Activated B cell treated with CpG ODN at 0.5 μM for 24 hours (primary cell): ENCODE results near the gene FGF2. TPM values are rescaled to one million over a fixed set of nuclear protein-coding genes. Genes with fewer than 3 reads are reported as not detected.

ENCODE experiments used
- ATAC-seq: fragments of 200-7000 bp; cut with Tn5 transposase; one replicate; pipeline ENCODE4 v1.10.0; 2021; ENCODE audit warnings: low read depth, mild to moderate bottlenecking, moderate library complexity
- CTCF ChIA-PET: fragments of 350-600 bp; sonication (Branson Sonifier 250); formaldehyde crosslinking; loops from one replicate; lab custom pipeline; 2021; ENCODE audit warnings: antibody characterized with exemption; lab: Charles Lee
- POLR2A ChIA-PET: fragments of 350-600 bp; sonication (Branson Sonifier 250); formaldehyde crosslinking; loops from one replicate; lab custom pipeline; 2021; ENCODE audit warnings: antibody characterized with exemption; lab: Charles Lee
- DNase-seq: peaks from one replicate; pipeline ENCODE4 v3.0.0; 2022
- H3K27ac Mint-ChIP-seq: one replicate; pipeline ENCODE4 v1.8.0; 2020; ENCODE audit warnings: mixed read lengths
- H3K27me3 Mint-ChIP-seq: one replicate; pipeline ENCODE4 v1.8.0; 2021; ENCODE audit warnings: mixed read lengths
- H3K36me3 Mint-ChIP-seq: one replicate; pipeline ENCODE4 v1.8.0; 2021; ENCODE audit warnings: low read depth, mixed read lengths
- H3K4me1 Mint-ChIP-seq: one replicate; pipeline ENCODE4 v1.8.0; 2021; ENCODE audit warnings: mixed read lengths
- H3K4me3 Mint-ChIP-seq: one replicate; pipeline ENCODE4 v1.8.0; 2020; ENCODE audit warnings: mild to moderate bottlenecking, mixed read lengths
- H3K9me3 Mint-ChIP-seq: one replicate; pipeline ENCODE4 v1.8.0; 2020; ENCODE audit warnings: mixed read lengths
- intact Hi-C: fragments of 100-400 bp; cut with micrococcal nuclease; formaldehyde crosslinking; loops from one replicate; pipeline ENCODE4 v1.15.1; 2024
- total RNA-seq: library from RNA; stranded (reverse); gene quantifications from 2 replicates; pipeline ENCODE4 v1.2.3, GENCODE V29; 2022
- TF ChIP-seq, protein P1 (sequence below): fragments of 200-600 bp; IDR thresholded peaks from one replicate; pipeline ENCODE4 v1.8.0; 2022; ENCODE audit warnings: antibody characterized with exemption, mild to moderate bottlenecking

The FGF2 gene
- total RNA-seq, 1 donor from 2014 or later = 0.29 TPM

DNA sequence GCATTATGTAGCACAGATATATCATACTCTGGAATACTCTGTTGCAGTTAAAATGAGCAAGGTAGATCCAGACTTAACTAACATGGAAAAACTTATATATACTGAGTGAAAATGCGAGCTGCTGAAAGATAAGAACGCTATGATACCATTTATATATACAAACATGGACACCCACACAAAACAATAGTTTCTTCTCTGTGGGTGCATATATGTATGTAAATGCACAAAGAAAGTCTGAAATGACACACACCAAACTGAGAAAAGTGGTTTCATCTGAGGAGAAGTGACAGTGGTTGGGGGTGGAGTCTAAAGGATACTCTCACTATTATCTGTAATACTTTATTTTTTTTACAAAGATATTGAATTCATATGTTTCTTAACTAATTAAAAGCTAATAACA, 12.2 kb upstream of the FGF2 start:
- no peak overlapping the region for H3K27ac Mint-ChIP-seq
- CTCF ChIA-PET = no interaction called here
- no peaks in the 10 kb centered on the region for H3K9me3 Mint-ChIP-seq
- ATAC-seq (no peak), DNase-seq (no peak)
- H3K36me3 Mint-ChIP-seq = no peaks in the 10 kb centered on the region
- TF ChIP-seq, protein P1, sequence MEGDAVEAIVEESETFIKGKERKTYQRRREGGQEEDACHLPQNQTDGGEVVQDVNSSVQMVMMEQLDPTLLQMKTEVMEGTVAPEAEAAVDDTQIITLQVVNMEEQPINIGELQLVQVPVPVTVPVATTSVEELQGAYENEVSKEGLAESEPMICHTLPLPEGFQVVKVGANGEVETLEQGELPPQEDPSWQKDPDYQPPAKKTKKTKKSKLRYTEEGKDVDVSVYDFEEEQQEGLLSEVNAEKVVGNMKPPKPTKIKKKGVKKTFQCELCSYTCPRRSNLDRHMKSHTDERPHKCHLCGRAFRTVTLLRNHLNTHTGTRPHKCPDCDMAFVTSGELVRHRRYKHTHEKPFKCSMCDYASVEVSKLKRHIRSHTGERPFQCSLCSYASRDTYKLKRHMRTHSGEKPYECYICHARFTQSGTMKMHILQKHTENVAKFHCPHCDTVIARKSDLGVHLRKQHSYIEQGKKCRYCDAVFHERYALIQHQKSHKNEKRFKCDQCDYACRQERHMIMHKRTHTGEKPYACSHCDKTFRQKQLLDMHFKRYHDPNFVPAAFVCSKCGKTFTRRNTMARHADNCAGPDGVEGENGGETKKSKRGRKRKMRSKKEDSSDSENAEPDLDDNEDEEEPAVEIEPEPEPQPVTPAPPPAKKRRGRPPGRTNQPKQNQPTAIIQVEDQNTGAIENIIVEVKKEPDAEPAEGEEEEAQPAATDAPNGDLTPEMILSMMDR = no peak
- intact Hi-C loops = no loop called here
- POLR2A ChIA-PET = no interaction called here
- H3K27me3 Mint-ChIP-seq = peaks cover 15% of the 10 kb centered on the region
- H3K4me3 Mint-ChIP-seq = no peak overlapping the region
- no peaks in the 10 kb centered on the region for H3K4me1 Mint-ChIP-seq

GRCh38 chr4:122815248-122815647, 11.4 kb upstream of the FGF2 start:
- no peak overlapping the region for H3K4me3 Mint-ChIP-seq
- TF ChIP-seq, protein P1 = no peak
- no peaks in the 10 kb centered on the region for H3K4me1 Mint-ChIP-seq
- no peak overlapping the region for H3K27ac Mint-ChIP-seq
- ChIA-PET POLR2A (no interaction called here), CTCF (no interaction called here)
- DNase-seq = no peak
- H3K27me3 Mint-ChIP-seq = peaks cover 22% of the 10 kb centered on the region
- no peak for ATAC-seq
- H3K9me3 Mint-ChIP-seq = no peaks in the 10 kb centered on the region
- intact Hi-C loops = no loop called here
- no peaks in the 10 kb centered on the region for H3K36me3 Mint-ChIP-seq

- Mint-ChIP-seq H3K27ac (no peak overlapping the region), H3K9me3 (no peaks in the 10 kb centered on the region), H3K4me3 (no peak overlapping the region), H3K27me3 (peaks cover 25% of the 10 kb centered on the region), H3K36me3 (no peaks in the 10 kb centered on the region), H3K4me1 (no peaks in the 10 kb centered on the region)
- ATAC-seq (no peak), DNase-seq (no peak)
- ChIA-PET POLR2A (no interaction called here), CTCF (no interaction called here)
- intact Hi-C loops = no loop called here
- TF ChIP-seq, protein P1 = no peak
Measured at GRCh38 chr4:122816476-122816875, 10.2 kb upstream of the FGF2 start.

DNA sequence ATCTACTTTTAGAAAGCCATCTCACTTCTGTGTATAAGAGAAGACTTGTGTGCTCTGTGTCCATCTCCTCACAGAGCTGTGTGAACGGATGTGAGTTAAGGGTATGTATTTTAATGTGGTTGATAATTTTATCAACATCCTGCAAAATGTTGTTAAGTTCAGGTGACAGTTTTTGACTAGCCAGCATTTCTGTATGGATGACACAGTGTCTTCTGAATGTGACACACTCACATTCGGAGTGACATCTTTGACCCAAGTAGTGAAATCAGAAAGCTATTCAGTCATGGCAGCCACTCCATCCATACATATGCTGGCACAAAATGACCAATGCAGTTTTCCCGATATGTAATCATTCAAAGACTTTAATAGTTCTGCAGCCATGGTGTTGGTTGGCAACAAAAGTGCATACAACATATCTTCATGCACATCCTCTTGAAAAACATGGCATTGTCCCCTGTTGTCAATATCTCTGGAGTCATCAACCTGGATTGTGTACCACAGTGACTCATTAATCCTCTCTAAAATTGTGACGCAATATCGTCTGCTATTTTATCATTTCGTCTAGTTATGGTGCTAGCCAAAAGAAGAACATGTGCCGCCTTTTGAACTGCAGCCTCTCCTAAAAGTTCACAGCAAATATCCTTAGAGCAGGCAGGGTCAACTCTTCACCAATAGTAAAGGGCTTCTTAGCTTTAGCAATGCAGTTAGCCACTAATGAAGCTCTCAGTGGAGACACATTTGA, 6.8 kb upstream of the FGF2 start:
- H3K27me3 Mint-ChIP-seq = peaks cover 33% of the 10 kb centered on the region
- H3K36me3 Mint-ChIP-seq = no peaks in the 10 kb centered on the region
- H3K9me3 Mint-ChIP-seq = peaks cover 5% of the 10 kb centered on the region
- intact Hi-C loops = no loop called here
- POLR2A ChIA-PET = no interaction called here
- CTCF ChIA-PET = no interaction called here
- no peaks in the 10 kb centered on the region for H3K4me1 Mint-ChIP-seq
- ATAC-seq = no peak
- TF ChIP-seq, protein P1 = no peak
- no peak overlapping the region for H3K4me3 Mint-ChIP-seq
- no peak overlapping the region for H3K27ac Mint-ChIP-seq
- no peak for DNase-seq

- POLR2A ChIA-PET = no interaction called here
- no peaks in the 10 kb centered on the region for H3K36me3 Mint-ChIP-seq
Measured at GRCh38 chr4:122821092-122821491, 5.5 kb upstream of the FGF2 start.

More at GRCh38 chr4:122821092-122821491, 5.5 kb upstream of the FGF2 start:
- Mint-ChIP-seq H3K9me3 (peaks cover 5% of the 10 kb centered on the region), H3K4me3 (no peak overlapping the region), H3K4me1 (peaks cover under 1% of the 10 kb centered on the region), H3K27me3 (peaks cover 44% of the 10 kb centered on the region), H3K27ac (no peak overlapping the region)
- TF ChIP-seq, protein P1 = no peak
- ATAC-seq (no peak), DNase-seq (no peak)
- intact Hi-C loops = no loop called here
- CTCF ChIA-PET = no interaction called here
